Measurements from ENCODE around the gene BGN. TPM values are rescaled to one million over a fixed set of nuclear protein-coding genes. Genes with fewer than 3 reads are reported as not detected.

The BGN gene
- polyA plus RNA-seq, 3 donors, result 10.4 to 58.4 (median 37.1) TPM

GRCh38 chrX:153495903-153496589, 1.3 kb downstream of the BGN start:
- WGBS, 3 donors, result 76 to 96% (median 79%) methylated on average over 4 to 18 of the region's 18 CpGs

GRCh38 chrX:153496590-153496959, 1.8 kb downstream of the BGN start:
- no peak overlapping the region for H3K27ac ChIP-seq (ENCODE audit: low read depth, low read length)
- 57 to 100% (median 80%) methylated on average over 1 to 8 of the region's 8 CpGs for WGBS, 3 donors

More at GRCh38 chrX:153495903-153496589, 1.3 kb downstream of the BGN start:
- no peak overlapping the region for H3K27ac ChIP-seq (ENCODE audit: low read depth, low read length)

GRCh38 chrX:153498453-153498852, 3.7 kb downstream of the BGN start:
- WGBS, 3 donors, result 80 to 85% (median 84%) methylated on average over 7 of the region's 7 CpGs
- no peak overlapping the region for H3K27ac ChIP-seq (ENCODE audit: low read depth, low read length)

- WGBS, 3 donors, result 64 to 78% (median 67%) methylated on average over 10 to 15 of the region's 15 CpGs
- H3K27ac ChIP-seq (ENCODE audit: low read depth, low read length), result no peak overlapping the region
Measured at GRCh38 chrX:153499341-153499740, 4.6 kb downstream of the BGN start.

GRCh38 chrX:153499876-153500275, 5.1 kb downstream of the BGN start:
- 66 to 77% (median 76%) methylated on average over 13 to 17 of the region's 17 CpGs for WGBS, 3 donors
- no peak overlapping the region for H3K27ac ChIP-seq (ENCODE audit: low read depth, low read length)

- WGBS, 3 donors, result 91 to 94% (median 93%) methylated on average over 9 of the region's 9 CpGs
- no peak overlapping the region for H3K27ac ChIP-seq (ENCODE audit: low read depth, low read length)
Measured at GRCh38 chrX:153500676-153501280, 6.0 kb downstream of the BGN start.

- WGBS, 3 donors, result 84 to 90% (median 89%) methylated on average over 8 of the region's 8 CpGs
- H3K27ac ChIP-seq (ENCODE audit: low read depth, low read length), result no peak overlapping the region
Measured at GRCh38 chrX:153501530-153501929, 6.8 kb downstream of the BGN start.

- WGBS, 3 donors, result 88% methylated on average over 7 to 10 of the region's 10 CpGs; no CpG with 5 or more reads in 1 of the 3 donors
- no peak overlapping the region for H3K27ac ChIP-seq (ENCODE audit: low read depth, low read length)
Measured at GRCh38 chrX:153502131-153502530, 7.4 kb downstream of the BGN start.

- no peak overlapping the region for H3K27ac ChIP-seq (ENCODE audit: low read depth, low read length)
- 88 to 94% (median 93%) methylated on average over 9 to 14 of the region's 14 CpGs for WGBS, 3 donors
Measured at GRCh38 chrX:153502796-153503195, 8.0 kb downstream of the BGN start.

GRCh38 chrX:153504445-153505016, 9.8 kb downstream of the BGN start:
- no peak overlapping the region for H3K27ac ChIP-seq (ENCODE audit: low read depth, low read length)
- 73 to 85% (median 80%) methylated on average over 26 of the region's 26 CpGs for WGBS, 3 donors

GRCh38 chrX:153505361-153505760, 10.6 kb downstream of the BGN start:
- 89 to 92% (median 90%) methylated on average over 16 to 18 of the region's 18 CpGs for WGBS, 3 donors

GRCh38 chrX:153507484-153508178, 12.9 kb downstream of the BGN start:
- no peak overlapping the region for H3K27ac ChIP-seq (ENCODE audit: low read depth, low read length)
- 12 to 20% (median 17%) methylated on average over 8 to 19 of the region's 19 CpGs for WGBS, 3 donors

More at GRCh38 chrX:153505361-153505760, 10.6 kb downstream of the BGN start:
- H3K27ac ChIP-seq (ENCODE audit: low read depth, low read length), result no peak overlapping the region

GRCh38 chrX:153509592-153509991, 14.8 kb downstream of the BGN start:
- H3K27ac ChIP-seq (ENCODE audit: low read depth, low read length), result no peak overlapping the region
- 87 to 95% (median 92%) methylated on average over 12 to 14 of the region's 14 CpGs for WGBS, 3 donors

- no peak overlapping the region for H3K27ac ChIP-seq (ENCODE audit: low read depth, low read length)
- WGBS, 3 donors, result 55 to 80% (median 75%) methylated on average over 7 to 11 of the region's 11 CpGs
Measured at GRCh38 chrX:153510383-153510782, 15.6 kb downstream of the BGN start.

GRCh38 chrX:153511784-153512500, 17.2 kb downstream of the BGN start:
- 73 to 89% (median 79%) methylated on average over 9 to 17 of the region's 17 CpGs for WGBS, 3 donors
- no peak overlapping the region for H3K27ac ChIP-seq (ENCODE audit: low read depth, low read length)

GRCh38 chrX:153512501-153512893, 17.7 kb downstream of the BGN start:
- no peak overlapping the region for H3K27ac ChIP-seq (ENCODE audit: low read depth, low read length)
- 46 to 64% (median 63%) methylated on average over 2 to 3 of the region's 3 CpGs for WGBS, 3 donors

- H3K27ac ChIP-seq (ENCODE audit: low read depth, low read length), result no peak overlapping the region
- 71 to 74% (median 74%) methylated on average over 5 of the region's 5 CpGs for WGBS, 3 donors
Measured at GRCh38 chrX:153513265-153513664, 18.5 kb downstream of the BGN start.

- H3K27ac ChIP-seq (ENCODE audit: low read depth, low read length), result no peak overlapping the region
- 82 to 91% (median 87%) methylated on average over 8 to 9 of the region's 9 CpGs for WGBS, 3 donors
Measured at GRCh38 chrX:153514259-153514658, 19.5 kb downstream of the BGN start.

All from adipose tissue (tissue), 3 donors.